C4-2B (cell line): ENCODE results near the gene VSIG10.

Source experiments
- ZFX ChIP-seq: fragments of 450-650 bp; IDR thresholded peaks from 2 replicates; pipeline ENCODE4 v1.6.1; 2017
- TF ChIP-seq, protein P1 (sequence below): fragments of 450-650 bp; conservative IDR thresholded peaks from 2 replicates; pipeline ENCODE4 v1.5.1; 2017; ENCODE audit warnings: mild to moderate bottlenecking

GRCh38 chr12:118127867-118128266, 24.1 kb upstream of the VSIG10 start:
- TF ChIP-seq, protein P1, sequence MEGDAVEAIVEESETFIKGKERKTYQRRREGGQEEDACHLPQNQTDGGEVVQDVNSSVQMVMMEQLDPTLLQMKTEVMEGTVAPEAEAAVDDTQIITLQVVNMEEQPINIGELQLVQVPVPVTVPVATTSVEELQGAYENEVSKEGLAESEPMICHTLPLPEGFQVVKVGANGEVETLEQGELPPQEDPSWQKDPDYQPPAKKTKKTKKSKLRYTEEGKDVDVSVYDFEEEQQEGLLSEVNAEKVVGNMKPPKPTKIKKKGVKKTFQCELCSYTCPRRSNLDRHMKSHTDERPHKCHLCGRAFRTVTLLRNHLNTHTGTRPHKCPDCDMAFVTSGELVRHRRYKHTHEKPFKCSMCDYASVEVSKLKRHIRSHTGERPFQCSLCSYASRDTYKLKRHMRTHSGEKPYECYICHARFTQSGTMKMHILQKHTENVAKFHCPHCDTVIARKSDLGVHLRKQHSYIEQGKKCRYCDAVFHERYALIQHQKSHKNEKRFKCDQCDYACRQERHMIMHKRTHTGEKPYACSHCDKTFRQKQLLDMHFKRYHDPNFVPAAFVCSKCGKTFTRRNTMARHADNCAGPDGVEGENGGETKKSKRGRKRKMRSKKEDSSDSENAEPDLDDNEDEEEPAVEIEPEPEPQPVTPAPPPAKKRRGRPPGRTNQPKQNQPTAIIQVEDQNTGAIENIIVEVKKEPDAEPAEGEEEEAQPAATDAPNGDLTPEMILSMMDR = no peak
- no peak for TF ChIP-seq ZFX
